GM19193 (cell line): ENCODE data around the gene NTN4.

Experiments
- POLR2A ChIP-seq: IDR thresholded peaks from 4 replicates; pipeline ENCODE4 v1.6.1; 2011; ENCODE audit not compliant: insufficient read depth, insufficient read length; ENCODE audit errors: extremely low read depth

NTN4 gene

DNA sequence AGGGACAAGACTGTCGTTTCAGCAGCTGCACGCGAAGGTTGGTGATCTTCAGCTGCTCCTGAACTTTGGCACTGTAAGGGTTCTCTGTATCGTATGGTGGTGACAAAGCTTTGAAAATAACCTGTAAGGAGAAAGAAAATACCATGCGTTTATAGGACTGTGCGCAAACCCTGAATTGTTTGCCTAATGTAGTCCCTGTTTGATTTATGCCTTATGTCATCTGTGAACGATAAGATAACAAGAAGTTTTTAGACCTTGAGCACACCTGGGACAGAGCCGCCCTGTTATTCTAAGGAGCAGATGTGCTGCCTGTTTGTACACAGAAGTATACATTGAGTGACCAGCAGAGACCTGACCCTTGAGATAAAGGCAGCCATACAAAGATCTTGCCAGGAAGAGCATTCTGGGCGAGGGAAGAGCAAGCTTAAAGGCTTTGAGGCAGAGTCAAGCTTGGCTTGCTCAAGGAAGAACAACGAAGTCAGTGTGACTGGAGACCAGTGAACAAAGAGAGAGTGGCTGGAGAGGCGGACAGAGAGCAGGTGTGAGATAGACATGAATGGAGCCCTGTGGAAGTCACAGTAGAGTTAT is 52.4 kb downstream of the NTN4 start:
- no peak for TF ChIP-seq POLR2A

DNA sequence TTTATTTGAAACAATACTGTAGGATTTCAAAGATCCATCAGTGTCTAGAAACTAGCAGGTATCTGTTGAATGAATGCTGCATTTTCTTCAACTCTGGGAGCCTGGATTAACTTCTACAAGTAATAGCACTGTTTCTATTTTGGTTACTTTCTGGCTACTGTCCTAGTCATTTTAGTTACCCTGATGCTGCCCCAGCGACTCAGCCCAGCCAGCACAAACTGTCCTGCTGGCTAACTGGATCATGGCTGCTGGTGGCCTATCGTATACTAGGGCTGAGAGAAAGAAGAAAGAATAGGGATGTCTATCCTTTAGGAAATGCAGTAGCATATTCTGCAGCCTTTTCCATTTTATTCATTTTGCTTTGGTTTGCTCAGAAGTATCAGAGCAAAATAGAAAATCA is 53.9 kb downstream of the NTN4 start:
- no peak for TF ChIP-seq POLR2A

DNA sequence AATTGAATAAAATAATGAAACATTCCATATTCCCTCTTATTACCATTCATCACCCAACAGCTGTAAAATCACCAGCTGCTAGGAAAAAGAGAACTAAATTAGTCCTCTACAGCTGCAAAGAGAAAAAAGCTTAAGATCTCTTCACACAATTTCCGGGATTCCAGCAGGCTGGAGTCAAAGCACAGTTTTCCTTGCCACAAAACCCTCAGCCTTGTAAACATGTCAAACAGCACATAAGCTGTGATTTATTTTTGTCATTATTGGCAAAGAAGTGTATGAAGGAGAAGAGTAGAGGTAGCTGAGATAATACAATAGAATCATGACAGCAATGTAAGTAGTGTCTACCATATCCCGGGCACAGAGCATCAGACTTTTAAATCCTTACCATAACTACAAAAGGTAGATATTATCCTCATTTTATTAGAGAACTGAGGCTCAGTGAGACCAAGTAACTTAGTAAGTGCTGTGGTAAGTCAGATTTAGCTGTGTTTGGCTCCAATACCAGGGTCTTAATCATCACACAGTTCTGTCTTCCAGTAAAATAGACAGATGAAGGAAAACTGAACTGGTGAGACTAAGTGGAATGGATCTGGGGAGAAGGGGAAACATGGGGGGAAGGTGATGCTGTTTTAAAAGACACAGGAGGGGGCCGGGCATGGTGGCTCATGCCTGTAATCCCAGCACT is 57.3 kb downstream of the NTN4 start:
- no peak for TF ChIP-seq POLR2A

DNA sequence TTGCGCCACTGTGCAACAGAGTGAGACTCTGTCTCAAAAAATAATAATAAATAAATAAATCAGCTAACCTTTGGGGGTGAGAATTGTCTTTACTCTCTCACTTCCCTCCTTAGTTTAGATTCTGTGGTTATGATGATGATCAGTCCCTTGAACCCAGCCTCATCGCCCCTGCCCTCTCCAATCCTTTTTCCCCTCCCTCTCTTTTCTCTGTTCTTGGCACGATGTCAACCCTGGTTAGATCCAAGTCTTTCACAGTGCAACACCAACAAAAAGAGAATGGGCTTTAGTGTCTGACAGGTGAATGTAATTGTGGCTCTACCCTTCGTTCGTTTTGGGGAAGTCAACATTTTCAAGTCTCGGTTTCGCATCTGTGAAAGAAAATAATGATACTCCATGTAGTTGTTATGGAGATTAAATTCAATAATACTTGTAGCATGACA is 59.0 kb downstream of the NTN4 start:
- TF ChIP-seq POLR2A, result no peak

DNA sequence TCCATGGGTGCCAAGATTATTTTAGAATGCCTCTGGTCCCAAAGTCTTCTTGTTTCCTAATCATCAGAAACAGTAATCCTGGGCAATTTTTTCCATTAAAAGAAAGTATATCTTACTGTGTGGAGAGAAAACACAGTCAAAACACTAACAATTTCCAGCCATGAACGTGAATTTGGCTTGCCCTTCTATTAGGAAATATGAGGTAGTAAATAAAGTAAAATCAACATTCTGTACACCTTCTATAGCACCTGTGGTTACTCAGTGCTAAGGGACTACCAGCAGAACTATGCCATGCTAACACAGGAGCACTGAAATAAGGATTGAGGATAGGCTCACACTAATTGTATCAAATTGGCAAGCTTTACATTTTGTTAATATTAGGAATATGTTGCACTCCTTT is 60.1 kb downstream of the NTN4 start:
- no peak for TF ChIP-seq POLR2A

DNA sequence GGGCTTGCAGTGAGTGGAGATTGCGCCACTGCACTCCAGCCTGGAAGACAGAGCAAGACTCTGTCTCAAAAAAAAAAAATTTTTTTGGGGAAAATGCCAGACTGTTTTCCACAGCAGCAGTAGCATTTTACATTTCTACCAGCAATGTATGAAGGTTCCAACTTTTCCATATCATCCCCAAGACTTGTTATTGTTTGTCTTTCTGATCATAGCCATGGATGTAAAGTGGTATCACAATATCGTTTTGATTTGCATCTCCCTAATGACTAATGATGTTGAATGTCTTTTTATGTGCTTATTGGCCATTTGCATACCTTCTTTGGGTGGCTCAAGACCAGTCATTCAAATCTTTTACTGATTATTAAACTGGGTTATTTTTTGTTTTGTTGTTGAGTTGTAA is 63.7 kb downstream of the NTN4 start:
- TF ChIP-seq POLR2A, result no peak

DNA sequence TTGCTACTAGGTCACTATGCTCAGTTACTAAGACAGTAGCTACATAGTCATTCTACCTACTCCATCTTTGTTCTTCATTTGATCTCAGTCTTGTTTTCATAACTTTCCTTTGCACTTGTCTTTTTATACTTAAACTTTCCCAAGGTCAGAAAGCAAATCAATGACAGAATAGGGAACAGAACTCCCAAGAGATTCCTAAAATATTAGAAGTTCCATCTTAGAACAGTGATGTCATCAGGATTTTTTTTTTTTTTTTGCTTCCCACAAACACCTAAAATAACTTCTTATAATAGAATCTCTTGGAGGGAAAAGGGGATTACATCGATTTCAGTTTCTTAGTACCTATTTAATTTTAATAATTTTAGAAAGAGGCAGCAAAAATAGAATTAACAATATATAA is 65.8 kb downstream of the NTN4 start:
- TF ChIP-seq POLR2A, result no peak

DNA sequence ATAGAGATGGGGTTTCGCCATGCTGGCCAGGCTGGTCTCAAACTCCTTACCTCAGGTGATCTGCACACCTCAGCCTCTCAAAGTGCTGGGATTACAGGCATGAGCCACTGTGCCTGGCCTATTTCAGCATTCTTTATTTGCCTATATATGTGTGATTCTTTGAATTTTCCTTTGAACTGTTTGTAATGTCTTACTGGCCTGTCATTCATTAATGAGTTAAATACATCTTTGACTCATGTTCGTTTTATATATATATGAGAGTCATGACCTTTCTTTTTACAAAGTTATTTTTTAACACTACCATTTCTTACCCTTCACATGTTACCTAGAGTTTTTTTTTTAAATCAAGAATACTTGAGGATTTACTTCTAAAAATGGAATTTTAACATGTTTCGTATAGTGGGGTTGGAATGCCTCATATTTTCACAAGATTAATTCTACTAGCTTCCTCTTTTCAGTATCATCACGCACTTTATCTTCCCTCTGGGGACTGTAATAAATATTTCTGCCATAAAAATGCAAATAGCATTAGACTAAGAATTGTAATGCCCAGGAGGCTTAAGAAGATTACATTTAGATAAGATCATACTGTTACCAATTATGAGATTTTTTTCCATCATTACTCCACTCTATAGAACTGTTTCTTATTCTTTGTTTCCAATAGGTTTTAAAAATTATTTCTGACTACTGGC is 66.7 kb downstream of the NTN4 start:
- TF ChIP-seq POLR2A, result no peak

DNA sequence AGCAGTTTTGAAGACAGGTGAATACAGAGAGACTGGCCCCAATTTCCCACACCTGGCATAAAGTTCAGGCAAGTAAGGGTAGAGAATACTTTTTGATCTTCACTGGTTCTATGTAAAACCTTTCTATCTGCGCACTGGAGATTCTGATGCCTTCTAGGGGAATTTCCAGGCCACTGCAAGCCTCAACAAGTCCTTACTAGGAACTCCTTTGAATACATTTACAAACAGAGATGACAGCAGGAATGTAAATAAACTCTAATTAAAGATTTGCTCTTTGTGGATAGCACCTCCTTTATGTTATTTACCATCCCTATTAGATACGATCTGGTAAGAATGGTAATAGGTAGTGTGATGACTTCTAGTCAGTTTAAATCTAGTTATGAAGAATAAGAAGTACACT is 69.2 kb downstream of the NTN4 start:
- no peak for TF ChIP-seq POLR2A

DNA sequence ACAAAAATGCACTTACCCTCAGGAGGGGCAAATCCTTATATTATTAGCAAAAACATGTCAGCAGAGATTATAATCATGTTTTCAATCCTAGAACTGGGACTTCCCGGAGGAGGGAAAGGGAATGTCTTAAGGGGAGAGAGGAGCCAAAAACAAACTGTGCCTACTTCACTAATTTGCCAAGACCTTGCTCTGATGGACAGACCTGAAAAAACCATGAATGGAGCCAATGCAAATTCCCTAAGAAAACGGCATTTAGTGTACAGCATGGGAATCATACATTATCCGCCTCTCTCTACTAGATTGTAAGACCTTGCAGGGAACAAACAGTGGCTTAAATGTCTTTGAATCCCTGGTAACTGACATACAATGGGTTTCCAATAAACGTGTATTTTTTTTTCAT is 70.4 kb downstream of the NTN4 start:
- TF ChIP-seq POLR2A, result no peak

DNA sequence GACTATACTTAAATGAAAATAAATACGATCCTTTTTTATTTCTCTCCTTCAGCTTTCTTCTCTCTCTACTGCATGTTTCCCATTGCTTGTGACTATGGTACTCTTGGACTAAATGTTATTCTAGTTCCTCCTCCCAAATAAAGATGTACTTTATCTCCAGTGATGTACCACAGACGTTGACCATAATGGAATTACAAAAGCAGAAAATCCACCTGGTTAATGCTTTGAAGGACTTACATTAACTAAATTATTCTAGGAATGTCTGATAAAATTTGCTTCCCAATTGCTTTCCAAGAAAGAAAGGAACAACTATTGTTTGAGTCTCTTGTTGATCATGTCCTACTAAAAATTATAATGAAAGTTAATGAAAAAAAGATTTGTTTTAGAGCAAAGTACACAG is 71.8 kb downstream of the NTN4 start:
- TF ChIP-seq POLR2A, result no peak

DNA sequence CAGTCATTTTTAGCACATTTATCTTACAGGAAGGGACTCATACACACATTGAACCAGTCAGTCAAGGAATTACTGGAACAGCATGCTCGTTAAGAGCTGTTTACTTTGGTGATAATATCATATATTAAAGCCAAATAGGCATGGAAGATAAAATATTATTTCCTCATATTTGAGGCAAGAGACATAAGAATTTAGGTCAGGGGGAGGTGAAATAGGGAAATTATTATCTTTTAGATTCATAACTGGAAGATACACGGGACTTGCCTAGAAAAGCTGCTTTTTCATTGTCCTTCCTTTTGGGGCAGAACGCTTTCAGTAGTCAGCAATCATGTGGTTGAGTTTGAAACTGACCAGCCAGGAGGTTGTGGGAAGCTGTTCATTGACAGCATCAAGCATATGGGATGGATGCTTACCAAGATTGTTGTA is 72.5 kb downstream of the NTN4 start:
- no peak for TF ChIP-seq POLR2A

DNA sequence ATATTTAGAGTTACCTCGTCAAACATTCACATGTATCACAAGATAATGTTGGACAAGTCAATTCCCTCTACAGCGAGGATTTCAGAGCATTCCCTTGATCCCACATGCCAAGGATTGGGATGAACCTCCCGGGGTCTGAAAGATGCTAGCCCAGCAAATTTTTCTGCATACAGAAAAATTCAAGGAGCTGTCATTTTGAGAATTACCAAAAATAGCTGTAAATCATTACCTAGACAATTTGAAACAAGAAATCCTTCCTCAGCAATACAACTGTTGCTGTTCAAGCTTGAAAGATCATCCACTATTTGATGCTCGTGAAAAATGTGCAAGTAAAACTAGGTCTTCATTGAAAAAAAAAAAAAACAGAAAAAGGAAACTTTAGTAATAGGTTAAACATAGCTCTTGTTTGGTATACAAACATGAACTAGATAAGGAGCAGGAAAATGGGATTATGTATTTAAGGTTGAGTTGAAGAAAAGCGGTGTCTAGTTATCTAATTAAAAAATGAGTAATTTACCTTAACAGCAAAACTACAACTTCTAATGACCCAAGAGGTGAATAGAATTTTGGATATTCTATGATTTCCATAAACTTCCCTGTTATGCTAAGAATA is 73.1 kb downstream of the NTN4 start:
- TF ChIP-seq POLR2A, result no peak

DNA sequence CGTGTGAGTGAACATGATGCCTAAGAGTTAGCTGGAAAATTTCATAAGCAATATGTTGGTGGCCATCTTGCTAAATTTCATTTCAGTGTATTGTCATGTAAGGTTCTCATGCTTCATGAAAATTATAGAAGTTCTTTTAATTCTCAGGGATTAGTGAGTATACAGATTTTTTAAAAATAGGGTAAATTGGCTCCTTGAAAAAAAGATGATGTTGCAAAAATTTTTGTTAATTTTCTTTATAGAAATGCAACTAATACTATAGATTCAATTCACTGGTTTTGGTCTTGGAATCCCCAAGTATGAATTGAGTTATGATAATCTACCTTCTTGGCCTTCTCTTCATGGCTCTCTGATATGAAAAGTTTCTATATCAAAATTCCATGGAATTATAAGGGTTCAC is 75.4 kb downstream of the NTN4 start:
- no peak for TF ChIP-seq POLR2A

DNA sequence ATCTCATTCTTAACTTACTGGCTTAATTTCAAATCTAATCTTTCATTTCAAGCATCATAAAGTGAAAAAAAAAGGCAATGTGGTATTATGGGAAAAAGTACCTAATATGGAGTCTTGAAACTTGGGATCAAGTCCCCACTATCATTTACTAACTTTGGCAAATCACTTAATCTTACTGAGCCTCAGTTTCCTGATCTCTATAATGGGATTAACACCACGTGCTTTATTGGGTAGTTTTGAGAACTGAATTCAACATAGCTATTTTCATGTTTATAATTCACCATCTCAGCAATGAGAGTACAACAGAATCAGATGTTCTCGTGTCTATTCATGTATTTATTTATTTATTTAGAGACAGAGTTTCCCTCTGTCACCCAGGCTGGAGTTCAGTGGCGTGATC is 78.3 kb downstream of the NTN4 start:
- no peak for TF ChIP-seq POLR2A

DNA sequence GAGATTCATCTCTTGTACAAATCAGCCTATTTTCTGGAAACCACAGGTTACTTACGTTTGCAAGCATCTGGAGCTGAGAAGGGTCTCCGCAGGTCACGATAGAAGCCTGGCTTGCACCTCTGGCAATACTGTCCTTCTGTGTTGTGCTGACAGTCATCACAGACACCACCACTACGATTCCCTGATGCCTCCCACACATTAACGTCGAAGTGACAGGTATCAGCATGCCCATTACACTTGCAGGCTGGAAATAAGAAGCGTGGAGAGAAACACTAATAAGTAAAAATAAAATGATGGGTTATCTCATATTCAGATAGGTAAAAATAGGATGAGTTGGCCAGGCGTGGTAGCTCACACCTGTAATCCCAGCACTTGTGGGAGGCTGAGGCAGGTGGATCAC is 80.2 kb downstream of the NTN4 start:
- no peak for TF ChIP-seq POLR2A

DNA sequence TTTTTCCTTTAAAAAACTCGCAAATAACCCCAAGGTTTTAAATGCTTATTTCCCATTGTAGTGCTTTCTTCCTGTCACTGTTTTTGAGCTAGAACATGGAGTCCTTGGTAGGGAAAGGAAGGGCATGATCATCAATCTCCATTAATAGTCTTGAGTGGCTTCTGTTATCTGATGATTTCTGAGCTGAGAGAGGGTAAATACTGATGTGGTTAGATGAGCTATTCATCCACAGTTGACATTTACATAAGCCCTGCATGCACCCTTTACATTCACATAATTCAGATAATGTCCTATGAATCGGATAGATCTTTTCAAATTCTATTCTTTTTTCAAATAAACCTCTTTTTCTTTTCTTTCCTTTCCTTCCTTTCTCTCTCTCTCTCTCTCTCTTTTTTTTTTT is 81.4 kb downstream of the NTN4 start:
- no peak for TF ChIP-seq POLR2A

DNA sequence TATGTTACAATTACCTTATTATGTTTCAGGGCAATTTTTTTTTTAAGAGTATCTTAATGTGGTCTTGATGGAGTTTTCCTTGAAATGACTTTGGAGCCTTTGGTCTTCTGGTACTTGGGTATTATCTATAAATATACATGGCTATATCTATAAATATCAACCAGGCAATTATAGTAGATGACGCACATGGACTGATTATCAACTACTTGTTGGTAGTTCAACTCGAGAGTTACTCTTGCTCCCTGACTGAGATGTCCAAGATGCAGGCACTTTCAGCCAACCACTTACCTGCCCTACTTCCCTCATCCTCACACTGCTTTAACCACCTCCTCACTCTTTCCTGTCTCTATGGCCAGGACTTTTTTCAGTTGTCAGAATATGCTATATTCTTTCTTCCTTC is 85.4 kb downstream of the NTN4 start:
- no peak for TF ChIP-seq POLR2A
